ENCODE measurements around the gene CAP2.

CAP2 gene

DNA sequence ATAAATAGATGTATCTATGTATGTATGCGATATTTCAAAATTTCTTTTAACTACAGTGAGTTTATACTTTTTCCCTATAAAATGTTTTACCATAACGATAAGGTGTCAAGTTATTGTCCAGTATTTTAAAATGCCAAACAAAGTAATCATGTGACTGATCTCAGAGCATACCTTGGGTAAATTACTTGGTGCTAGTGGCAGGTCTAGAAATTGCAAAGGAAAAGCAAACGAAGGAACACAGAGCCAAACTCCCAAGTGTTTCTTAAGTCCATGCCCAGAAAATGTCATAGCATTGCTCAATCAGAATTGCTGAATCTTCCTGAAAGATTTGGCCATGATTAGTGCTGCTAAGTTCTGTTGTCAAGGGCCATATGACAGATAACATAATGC, 77.5 kb downstream of the CAP2 start:
- in situ Hi-C loops (cut with MboI; ENCODE audit: low sequenced_read_pairs): no loop called here

DNA sequence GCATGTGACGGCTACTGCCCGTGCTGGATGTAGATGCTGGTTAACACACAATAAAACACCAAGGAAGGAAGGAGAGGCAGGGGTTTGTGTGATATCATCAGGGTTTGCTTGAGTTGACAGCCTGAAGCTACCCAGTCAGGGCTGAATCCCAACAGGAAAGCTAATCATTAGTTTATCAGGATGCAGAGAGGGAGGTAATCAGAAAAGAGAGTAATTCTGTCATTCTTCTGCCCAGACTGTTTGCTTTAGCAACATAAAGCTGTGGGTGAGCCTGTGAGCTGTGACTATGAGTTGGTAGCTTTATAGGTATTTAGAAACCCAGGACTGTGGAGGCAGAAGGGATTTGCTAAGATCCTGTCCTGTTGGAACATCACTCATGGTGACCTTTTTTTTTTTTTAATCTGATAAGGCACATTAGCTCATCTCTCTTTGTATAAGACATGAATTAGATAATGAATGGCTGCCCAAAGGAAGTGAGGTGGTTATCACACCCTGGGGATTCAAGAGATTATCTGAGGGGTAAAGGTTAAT, 79.3 kb downstream of the CAP2 start:
- in situ Hi-C loops (cut with MboI; ENCODE audit: low sequenced_read_pairs): no loop called here

DNA sequence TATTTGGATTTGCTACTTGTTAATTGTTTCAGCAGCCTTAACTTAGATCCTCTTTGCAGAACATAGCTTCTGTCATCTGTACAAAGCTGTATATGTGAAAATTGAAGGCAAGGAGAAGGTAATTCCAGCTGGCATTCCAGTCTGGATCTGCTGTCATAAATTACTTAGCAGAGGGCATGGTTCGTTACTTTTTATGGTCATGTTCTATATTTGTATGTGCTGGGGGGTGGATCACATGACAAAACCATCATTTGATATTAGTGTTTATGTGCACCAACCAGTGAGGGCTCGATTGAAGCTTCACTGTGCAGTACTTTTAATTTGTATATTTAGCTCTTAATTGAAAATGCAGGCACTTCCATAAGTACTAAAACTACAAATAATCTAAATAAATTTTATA, 80.2 kb downstream of the CAP2 start:
- in situ Hi-C loops (cut with MboI; ENCODE audit: low sequenced_read_pairs): no loop called here

DNA sequence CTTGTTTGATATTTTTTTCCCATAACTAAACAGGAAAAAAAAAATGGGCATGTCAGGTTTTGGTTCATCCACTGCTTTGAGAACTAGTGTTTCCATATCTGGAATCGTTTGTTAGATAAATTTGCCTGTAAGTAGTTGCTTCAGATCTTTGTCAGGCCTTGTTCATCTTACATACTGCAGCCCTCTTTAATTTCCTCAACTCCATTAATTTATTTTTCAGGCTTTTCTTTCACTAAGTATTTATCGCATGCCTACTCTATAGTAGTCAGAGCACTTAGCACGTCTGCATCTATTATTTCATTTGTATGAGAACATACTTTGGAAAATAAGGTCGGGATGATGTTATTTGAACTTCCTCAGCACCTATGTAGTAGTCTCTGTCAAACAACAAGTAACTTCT, 80.9 kb downstream of the CAP2 start:
- in situ Hi-C loops (cut with MboI; ENCODE audit: low sequenced_read_pairs): no loop called here

DNA sequence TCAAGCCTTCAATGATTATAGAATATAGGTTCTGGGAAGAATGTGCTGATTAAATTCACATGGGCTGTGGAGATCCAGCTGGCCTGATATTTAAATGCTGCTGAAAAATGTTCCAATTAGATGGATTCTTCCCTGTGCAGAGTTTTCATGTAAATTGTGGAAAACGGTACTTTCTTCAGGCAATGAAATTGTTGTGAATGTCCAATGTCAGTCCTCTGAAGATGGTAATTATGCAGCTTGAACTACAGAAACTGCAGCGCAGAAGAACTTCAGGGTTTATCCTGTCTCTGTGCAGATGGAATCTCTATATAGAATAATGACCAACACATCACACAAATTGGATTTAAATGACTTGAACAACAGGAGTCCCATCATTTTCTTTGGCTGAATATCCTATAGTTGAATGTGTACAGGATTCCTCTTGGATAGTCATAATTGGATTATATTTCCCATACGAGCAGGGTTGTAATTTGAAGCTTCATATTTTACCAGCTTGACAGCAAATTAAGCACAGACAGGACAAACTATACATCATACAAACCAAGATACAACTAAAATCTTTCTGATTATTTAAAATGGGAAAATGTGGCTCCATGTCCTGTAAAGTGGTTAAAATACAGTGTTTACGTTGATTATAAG, 82.3 kb downstream of the CAP2 start:
- in situ Hi-C loops (cut with MboI; ENCODE audit: low sequenced_read_pairs): no loop called here

DNA sequence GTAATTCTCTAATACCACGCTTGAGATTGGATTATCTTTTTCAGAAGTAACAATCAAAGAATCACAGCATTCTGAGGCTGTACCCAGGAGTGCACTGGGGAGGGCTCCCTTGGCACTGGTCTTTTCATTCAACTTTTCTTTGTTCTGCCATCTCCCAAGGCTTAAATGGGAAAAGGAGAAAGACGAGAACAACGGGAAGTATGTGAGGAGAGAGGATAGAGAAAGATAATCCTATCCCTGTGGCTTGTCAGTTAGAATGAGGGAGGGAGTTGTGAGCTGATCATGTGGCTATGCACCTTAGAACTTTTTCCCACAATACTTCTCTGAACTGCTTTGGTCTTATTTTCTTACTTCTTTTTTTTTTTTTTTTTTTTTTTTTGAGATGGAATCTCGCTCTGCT, 83.1 kb downstream of the CAP2 start:
- in situ Hi-C loops (cut with MboI; ENCODE audit: low sequenced_read_pairs): no loop called here

DNA sequence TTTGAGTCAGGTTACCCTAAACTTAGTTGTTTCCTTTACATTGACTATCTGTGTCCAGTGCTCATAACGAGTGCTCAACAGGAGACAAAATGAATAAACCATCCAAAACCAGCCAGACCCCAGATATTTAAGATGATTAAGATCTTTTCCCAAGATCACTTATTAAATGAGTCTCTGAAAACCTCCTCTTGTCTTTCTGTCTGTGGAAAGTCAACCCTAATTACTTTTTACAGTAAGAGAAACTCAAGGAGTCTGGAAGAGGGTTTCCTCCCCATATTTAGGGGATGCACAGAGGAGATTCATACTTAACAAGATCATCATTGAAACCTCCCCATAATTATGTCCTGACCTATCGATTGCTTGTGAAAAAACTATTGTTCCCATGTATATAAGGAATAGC, 84.0 kb downstream of the CAP2 start:
- in situ Hi-C loops (cut with MboI; ENCODE audit: low sequenced_read_pairs): no loop called here

DNA sequence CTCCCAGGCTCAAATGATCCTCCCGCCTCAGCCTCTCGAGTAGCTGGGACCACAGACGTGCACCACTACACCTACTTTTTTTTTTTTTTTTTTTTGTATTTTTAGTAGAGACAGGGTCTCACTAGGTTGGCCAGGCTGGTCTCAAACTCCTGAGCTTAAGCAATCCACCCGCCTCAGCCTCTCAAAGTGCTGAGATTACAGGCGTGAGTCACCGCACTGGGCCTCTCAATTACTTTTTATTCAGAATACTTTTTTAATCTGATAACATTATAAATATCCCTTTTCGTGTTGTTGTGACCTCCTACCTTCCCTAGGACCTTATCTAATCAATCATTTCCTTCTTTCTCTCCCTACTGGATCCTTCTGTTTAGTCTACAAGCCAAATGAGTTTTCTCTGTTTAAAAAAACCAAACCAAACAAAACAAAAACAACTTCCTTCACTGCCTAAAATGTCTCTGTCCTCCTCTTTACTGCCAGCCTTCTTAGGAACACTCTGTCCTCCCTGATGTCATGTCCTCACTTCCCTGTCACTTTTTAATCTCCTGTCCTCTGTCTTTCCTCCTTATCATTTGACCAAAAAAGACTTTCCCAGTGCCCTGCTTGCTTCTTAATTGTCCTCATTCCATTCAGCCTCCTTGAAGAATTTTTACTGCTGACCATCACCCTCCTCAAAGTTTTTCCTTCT, 85.0 kb downstream of the CAP2 start:
- in situ Hi-C loops (cut with MboI; ENCODE audit: low sequenced_read_pairs): no loop called here

DNA sequence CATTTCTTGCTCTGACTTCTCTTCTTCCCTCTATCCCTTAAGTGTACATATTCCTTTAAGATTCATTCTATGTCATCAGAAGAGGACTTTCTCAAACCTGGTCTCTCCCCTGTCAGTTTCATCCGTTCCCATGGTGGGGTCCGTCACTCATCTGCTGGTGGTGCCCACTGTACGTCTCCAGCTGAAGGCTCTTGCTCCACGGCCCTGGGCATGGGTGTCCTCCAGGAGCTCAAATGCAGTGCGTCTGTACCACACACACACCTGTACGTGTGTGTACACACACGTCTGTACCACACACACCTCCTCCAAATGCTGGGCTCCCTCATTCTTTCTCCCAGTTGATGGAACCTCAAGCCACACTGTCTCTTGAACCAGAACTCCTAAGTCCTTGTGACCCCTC, 85.6 kb downstream of the CAP2 start:
- in situ Hi-C loops (cut with MboI; ENCODE audit: low sequenced_read_pairs): no loop called here

DNA sequence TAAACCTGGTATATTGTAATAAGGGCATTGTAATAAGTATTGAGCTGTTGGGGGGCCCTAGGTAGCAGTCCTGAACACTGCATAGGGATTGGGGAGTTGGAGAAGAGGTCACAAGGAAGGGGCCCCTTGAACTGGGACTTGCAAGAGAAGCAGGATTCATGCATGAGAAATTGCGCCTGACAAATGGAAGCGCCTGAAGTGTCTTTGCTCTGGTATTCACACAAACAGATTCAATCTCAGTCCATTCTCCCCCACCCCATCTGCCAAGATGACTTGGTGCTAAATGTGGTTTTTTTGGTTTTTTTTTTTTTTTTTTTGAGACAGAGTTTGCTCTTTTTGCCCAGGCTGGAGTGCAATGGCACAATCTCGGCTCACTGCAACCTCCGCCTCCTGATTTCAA, 87.1 kb downstream of the CAP2 start:
- in situ Hi-C loops (cut with MboI; ENCODE audit: low sequenced_read_pairs): no loop called here

DNA sequence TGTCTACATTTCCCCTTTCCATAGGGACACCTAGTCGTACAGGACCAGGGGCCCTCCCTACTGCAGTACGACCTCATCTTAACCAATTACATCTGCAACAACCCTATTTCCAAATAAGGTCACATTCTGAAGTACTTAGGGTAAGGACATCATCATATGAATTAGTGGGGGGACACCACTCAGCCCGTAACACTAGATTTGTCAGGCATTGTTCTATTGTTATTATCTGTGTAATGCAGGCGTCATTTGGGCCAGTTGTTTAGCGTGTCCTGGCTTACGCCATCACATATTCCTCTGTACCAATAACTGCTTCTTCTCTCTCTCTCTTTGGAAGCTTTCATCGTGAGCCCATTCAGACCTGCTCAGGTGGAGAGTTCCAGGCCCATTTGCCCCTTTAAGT, 89.3 kb downstream of the CAP2 start:
- in situ Hi-C loops (cut with MboI; ENCODE audit: low sequenced_read_pairs): no loop called here

DNA sequence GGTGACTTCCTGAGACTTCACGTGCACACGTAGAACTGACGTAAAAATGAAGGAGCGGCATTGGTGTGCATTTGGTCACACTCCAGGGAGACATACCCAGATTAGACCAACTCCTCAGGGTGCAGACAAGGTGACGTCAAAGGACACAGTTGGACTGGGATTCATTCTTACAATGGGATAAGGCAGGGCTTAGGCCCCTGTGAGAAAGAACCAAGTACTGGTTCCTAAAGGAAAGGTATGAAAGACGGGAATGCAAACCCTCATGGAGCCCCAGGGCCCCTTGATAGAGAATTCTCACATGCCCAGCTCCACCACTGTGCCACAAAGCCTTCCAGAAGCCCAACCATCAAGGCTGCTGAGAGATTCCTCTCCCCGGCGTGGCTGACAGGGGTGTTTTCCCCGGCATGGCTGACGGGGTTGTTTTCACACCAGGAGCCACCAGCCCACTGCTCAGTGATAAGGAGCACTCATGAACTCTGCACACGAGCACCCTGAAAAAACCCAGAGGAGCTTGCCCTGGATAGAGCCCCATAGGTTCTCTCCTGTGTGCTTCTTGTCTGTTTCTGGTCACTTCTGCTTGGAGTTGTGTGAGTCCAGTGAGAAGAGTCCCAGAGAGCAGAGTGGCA, 90.1 kb downstream of the CAP2 start:
- in situ Hi-C loops (cut with MboI; ENCODE audit: low sequenced_read_pairs): no loop called here

DNA sequence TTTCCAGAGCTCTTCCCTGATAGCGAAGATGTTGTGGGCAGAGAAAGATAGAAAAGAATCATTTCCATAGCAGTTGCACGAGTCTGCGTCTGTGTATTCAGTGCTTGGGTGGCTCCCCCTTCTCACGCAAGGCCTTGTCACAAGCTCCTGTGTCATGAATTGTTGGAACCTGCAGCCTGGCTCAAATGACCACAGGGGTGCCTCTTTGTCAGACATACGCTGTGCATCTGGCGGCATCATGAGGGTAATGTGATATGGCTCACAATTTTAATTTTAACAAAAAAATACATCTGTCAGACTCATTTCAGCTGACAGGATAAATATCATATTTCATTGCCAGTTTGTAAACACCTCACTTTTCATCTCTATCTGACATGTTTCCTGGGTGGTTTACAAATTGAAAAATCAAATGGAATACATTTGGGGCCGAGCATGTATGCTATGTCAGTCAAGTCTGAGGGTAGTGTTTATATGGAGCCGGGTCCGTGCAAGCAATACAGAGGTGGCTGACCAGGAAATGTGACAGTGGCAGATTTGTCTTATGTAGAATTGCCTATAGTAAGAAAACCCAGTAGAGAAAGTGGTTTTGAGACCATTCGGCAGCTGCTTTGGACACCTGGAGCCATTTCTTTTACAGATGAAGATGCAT, 90.9 kb downstream of the CAP2 start:
- in situ Hi-C loops (cut with MboI; ENCODE audit: low sequenced_read_pairs): no loop called here

DNA sequence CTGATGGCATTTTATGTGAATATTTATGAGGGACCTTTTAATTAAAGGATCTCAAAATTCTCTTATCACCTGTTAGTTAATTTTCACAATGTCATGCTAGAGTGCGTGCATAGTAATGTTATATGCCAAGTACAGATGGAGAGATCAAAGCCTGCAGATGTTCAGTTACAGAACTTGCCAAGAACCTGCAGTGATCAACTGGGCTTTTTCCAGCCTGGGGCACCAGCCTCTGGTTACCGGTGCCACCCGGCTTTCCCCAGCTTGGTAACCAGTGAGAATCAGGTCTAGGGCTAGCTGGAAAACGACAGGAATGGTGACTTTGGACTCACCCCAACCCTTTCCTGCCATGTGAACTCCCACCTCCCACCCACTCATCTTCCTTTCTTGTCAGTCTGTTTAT, 91.8 kb downstream of the CAP2 start:
- in situ Hi-C loops (cut with MboI; ENCODE audit: low sequenced_read_pairs): no loop called here

DNA sequence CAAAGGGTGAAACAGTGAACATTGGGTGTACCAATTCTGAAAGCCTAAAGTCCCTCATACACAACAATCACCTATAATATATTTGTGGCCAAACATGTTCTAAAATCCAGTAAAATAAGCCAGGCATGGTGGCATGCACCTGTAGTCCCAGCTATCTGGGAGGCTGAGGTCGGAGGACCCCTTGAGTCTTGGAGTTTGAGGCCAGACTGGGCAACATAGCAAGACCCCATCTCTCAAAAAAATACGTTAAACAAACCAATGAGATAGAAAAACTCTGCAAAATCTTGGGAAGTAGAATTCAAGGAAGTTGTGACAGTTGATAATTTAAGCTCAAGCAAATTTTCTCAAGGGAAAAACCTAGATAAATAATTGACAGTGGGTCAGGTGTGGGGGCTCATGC, 92.6 kb downstream of the CAP2 start:
- in situ Hi-C loops (cut with MboI; ENCODE audit: low sequenced_read_pairs): no loop called here

DNA sequence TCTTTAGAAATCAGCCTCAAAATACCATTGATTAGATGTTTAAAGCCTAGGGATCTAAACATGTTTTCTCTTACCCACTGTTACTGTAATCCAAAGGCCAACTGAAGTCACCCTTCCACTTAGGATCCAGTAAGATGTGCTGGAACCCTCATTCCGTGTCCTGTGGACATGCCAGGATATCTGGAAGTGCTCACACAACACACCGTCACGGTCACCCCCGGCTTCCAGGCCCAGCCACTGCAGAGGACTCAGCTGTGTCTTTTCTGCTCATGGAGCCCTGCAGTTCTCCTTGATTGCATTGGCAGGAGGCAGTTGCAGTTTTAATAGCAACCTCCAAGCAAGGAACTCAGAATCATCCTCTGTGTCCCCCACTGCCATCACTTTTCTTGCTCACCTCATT, 93.3 kb downstream of the CAP2 start:
- in situ Hi-C loops (cut with MboI; ENCODE audit: low sequenced_read_pairs): no loop called here

DNA sequence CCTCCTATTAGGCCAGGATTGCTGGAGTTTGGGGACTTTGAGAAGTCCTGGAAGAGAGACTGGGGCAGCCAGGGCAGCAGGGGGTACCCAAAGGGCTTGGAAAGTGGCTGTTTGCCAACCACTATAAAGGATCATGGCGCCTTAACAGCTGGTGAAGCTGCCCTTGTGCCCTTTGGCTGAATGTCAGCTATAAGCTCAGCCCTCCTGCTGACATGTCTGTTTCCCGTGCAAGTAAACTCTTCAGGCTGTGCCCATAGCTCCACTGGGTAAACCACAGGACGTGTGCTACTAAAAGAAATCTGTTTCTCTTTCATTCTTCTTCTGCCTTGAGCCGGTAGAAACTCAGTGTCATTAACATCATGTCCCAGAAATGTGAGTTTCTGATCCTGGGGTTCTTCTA, 97.3 kb downstream of the CAP2 start:
- in situ Hi-C loops (cut with MboI; ENCODE audit: low sequenced_read_pairs): no loop called here

DNA sequence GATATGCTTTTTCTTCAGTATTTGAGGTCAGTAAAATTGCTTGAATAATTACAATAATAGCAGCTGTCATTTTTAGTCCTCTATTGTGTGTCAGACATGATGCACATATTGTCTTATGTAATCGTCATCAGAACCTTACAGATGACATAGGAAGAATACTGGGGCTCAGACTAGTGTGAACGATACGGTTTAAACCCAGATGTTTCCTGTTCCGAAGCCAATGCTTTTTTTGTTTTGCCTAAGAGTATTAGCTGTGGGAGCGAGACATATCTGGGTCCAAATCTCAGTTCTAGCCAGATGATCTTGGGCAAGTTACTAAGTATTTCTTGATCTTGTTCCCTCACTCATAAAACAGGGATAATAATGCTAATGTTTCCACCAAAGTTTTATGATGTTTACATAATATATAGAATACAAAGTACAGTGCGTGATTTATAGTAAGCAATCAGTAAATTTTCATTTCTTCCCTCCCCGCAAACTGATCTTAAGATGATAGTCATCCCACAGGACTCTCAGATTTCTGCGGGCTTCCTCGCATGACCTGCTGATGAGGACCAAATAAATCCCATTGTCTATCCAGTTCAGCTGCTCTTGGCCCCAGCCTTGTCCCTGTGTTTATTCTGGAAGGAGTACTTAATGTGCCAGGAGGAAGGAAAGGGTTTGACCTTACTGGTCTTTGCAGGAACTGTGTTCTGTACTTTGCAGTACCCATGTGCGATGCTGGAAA, 98.2 kb downstream of the CAP2 start:
- in situ Hi-C loops (cut with MboI; ENCODE audit: low sequenced_read_pairs): no loop called here

DNA sequence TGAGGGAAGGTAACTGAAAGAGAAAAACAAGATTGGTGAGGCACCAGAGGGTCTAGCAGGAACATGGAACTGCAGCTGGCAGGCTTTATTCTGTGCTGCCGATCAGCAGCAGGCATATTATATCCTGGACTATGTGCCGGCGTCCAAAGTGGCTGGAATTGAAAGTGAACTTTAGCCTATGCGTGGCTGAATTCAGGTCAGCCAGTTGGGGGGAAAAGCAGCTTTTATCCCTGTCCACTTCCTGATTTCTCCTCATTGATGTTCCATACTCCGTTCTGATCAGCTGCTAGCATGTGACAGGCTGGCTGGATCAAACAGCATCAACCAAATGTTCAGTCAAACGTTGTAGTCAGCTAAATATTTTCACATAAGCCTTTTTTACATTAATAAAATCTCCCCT, 99.0 kb downstream of the CAP2 start:
- in situ Hi-C loops (cut with MboI; ENCODE audit: low sequenced_read_pairs): no loop called here

DNA sequence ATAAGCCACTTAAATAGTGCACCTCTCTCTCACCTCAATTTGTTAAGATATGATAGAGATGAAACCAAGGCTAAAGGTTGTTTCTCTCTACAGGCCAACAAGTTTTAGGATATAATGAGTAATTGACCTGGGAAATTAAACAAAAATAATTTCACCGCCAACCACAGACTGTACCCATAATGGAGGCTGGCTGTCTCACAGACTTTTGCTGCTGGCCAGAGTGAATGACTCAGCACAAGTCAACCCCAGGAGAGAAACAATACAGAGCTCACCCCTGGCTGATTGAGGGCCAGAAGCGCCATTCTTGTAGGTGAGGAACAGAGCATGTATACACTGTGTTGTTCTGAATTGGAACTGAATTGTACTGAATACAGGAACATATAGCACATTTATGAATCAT, 99.9 kb downstream of the CAP2 start:
- in situ Hi-C loops (cut with MboI; ENCODE audit: low sequenced_read_pairs): no loop called here

DNA sequence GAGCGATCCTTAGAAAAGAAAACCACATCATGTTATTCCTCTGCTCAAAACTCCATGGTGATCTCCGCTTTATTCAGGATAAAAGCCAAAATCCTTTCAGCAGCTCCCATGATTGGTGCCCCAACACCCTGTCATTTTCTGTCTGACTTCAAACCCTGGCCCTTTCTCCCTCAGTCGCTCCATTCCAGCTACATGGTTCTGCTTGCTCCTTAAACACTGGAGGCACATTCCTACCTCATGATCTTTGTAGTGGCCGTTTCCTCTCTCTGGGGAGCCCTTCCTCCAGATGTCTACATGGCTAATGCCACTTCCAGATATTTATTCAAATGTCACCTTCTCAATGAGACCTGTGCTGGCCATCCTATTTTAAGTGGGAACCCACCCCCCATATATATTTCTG, 100.8 kb downstream of the CAP2 start:
- in situ Hi-C loops (cut with MboI; ENCODE audit: low sequenced_read_pairs): no loop called here

Data from HL-60/S4 treated with retinoic acid at 250 ng/mL for 4 days and 3 days (cell line).